K562 (cell line): ENCODE results near the gene TTC22. TPM values are rescaled to one million over a fixed set of nuclear protein-coding genes. Genes with fewer than 3 reads are reported as not detected.

Experiments
- ATAC-seq: fragments of 200-7000 bp; cut with Tn5 transposase; 3 replicates; pipeline ENCODE4 v1.9.1; 2020; ENCODE audit warnings: moderate library complexity
- BruUV-seq: library from RNA; stranded (reverse); fragments of 400-500 nt; replicated peaks from 2 replicates; lab custom pipeline; 2021; lab: Mats Ljungman, UMichigan
- CTCF ChIA-PET: fragments of 300-600 bp; formaldehyde crosslinking; extraction: SDS; loops from one replicate; lab custom pipeline; 2021; ENCODE audit warnings: low intra/inter-chr PET ratio; lab: Yijun Ruan, JAX
- POLR2A ChIA-PET: fragments of 300-600, 350-650 bp; sonication (Branson Sonifier 250); formaldehyde crosslinking; extraction: SDS; loops from one replicate; lab custom pipeline; 2021; ENCODE audit warnings: antibody characterized with exemption, inconsistent platforms; lab: Yijun Ruan, JAX
- DNase-seq, 4 experiments: peaks; one replicate each; pipeline versions ENCODE4 v3.0.0 to v3.0.0-alpha.2; 2011 to 2018; ENCODE audit warnings: low spot score in 3 of 4, mixed read lengths in 3 of 4; ENCODE audit errors: extremely low read depth in 1 of 4
- FAIRE-seq: peaks from 2 replicates; lab custom pipeline; 2011; peaks lifted over from hg19 to GRCh38; lab: Jason Lieb, UNC
- H2AFZ ChIP-seq: 2 replicates; pipeline ENCODE4 v1.6.0; 2011; ENCODE audit warnings: low read depth, low read length, control low read depth, inconsistent platforms
- H3K27ac ChIP-seq: fragments of 200-600 bp; 3 replicates; pipeline ENCODE4 v1.8.0; 2011; ENCODE audit warnings: low read depth, mild to moderate bottlenecking, control low read depth, inconsistent platforms, low read length, moderate library complexity, mixed read lengths; ENCODE audit errors: extremely low read depth
- H3K27me3 ChIP-seq, 2 experiments: fragments of 300-600 bp in 1 of 2; 2 replicates in 1 of 2; 3 replicates in 1 of 2; pipeline versions ENCODE4 v1.6.0 to v1.8.0; 2011; ENCODE audit warnings: inconsistent platforms in 2 of 2, low read length in 2 of 2, mild to moderate bottlenecking in 1 of 2, mixed read lengths in 1 of 2, moderate library complexity in 1 of 2; ENCODE audit not compliant: control insufficient read depth in 2 of 2, insufficient read depth in 2 of 2
- H3K36me3 ChIP-seq: fragments of 300-600 bp; 3 replicates; pipeline ENCODE4 v1.8.0; 2011; ENCODE audit warnings: mild to moderate bottlenecking, low read length, inconsistent platforms; ENCODE audit not compliant: control insufficient read depth, insufficient read depth
- H3K4me1 ChIP-seq, 2 experiments: fragments of 200-600 bp in 1 of 2; replicated peaks in 1 of 2; 2 replicates in 1 of 2; 3 replicates in 1 of 2; pipeline versions ENCODE4 v1.5.1 to v1.8.0; 2011; ENCODE audit warnings: inconsistent platforms in 2 of 2, low read length in 2 of 2, mild to moderate bottlenecking in 1 of 2, mixed read lengths in 1 of 2, moderate library complexity in 1 of 2; ENCODE audit not compliant: control insufficient read depth in 2 of 2, insufficient read depth in 2 of 2
- H3K4me2 ChIP-seq: 2 replicates; pipeline ENCODE4 v1.6.1; 2011; ENCODE audit warnings: low read length, control low read depth, inconsistent platforms, mixed read lengths; ENCODE audit not compliant: insufficient read depth
- H3K4me3 ChIP-seq: fragments of 200-600 bp; sonication (generic), shearing (Covaris generic); 2 replicates; pipeline ENCODE4 v1.5.1; 2016; ENCODE audit warnings: control low read depth, inconsistent platforms
- H3K79me2 ChIP-seq: fragments of 200-600 bp; 3 replicates; pipeline ENCODE4 v1.8.0; 2011; ENCODE audit warnings: low read length, inconsistent platforms; ENCODE audit not compliant: control insufficient read depth, insufficient read depth
- H3K9ac ChIP-seq, 2 experiments: 2 replicates each; pipeline versions ENCODE4 v1.6.0 to v1.6.1; 2011; ENCODE audit warnings: low read depth in 2 of 2, low read length in 2 of 2, control low read depth in 1 of 2, inconsistent platforms in 1 of 2, mild to moderate bottlenecking in 1 of 2, mixed read lengths in 1 of 2; ENCODE audit not compliant: insufficient read depth in 1 of 2
- H3K9me1 ChIP-seq: one replicate; pipeline ENCODE4 v1.6.0; 2011; ENCODE audit warnings: inconsistent platforms, mild to moderate bottlenecking, low read length, moderate library complexity; ENCODE audit not compliant: control insufficient read depth, insufficient read depth
- H3K9me3 ChIP-seq: replicated peaks from 2 replicates; pipeline ENCODE4 v1.5.1; 2011; ENCODE audit warnings: low read depth, low read length, inconsistent platforms; ENCODE audit not compliant: control insufficient read depth, insufficient read depth
- H4K20me1 ChIP-seq: replicated peaks from 2 replicates; pipeline ENCODE4 v1.6.1; 2011; ENCODE audit warnings: low read length, inconsistent platforms, mixed read lengths; ENCODE audit not compliant: control insufficient read depth, insufficient read depth
- ZNF263 ChIP-seq: sonication (generic); formaldehyde crosslinking; IDR thresholded peaks from 2 replicates; pipeline ENCODE4 v1.8.0; 2022; ENCODE audit warnings: mild to moderate bottlenecking, missing genetic modification reagents, borderline replicate concordance
- ZNF408 ChIP-seq: fragments of 250-450 bp; sonication (Bioruptor Pico); IDR thresholded peaks from 2 replicates; pipeline ENCODE4 v1.4.0; 2020; ENCODE audit warnings: low read depth, mild to moderate bottlenecking, moderate library complexity
- WGBS: fragments of 100-300 bp; shearing (Covaris generic); methylation state at CpG from one replicate; pipeline ENCODE4 v1.1.6; 2016; ENCODE audit warnings: low coverage, mixed read lengths; ENCODE audit not compliant: insufficient coverage; ENCODE audit errors: missing lambda C conversion rate; 5-methylcytosine and 5-hydroxymethylcytosine counted together
- in situ Hi-C: fragments of 300-500 bp; cut with MboI; formaldehyde crosslinking; loops from 4 replicates; pipeline ENCODE4 v1.15.0; 2018; ENCODE audit warnings: inconsistent platforms, mixed read lengths
- intact Hi-C: fragments of 100-400 bp; cut with micrococcal nuclease; formaldehyde crosslinking; loops from 2 replicates; pipeline ENCODE4 v1.14.2; 2022
- polyA plus RNA-seq, 8 experiments: library from polyadenylated mRNA; depleted of rRNA in 4 of 8; stranded (reverse) in 5 of 8; unstranded in 3 of 8; fragments of >200 nt; fragmentation: Nextera tagmentation in 2 of 8; fragmentation: Illumina TruSeq in 1 of 8; extraction: Ambion mirVana in 2 of 8; extraction: Trizol in 1 of 8; gene quantifications; 2 replicates each; pipeline versions ENCODE4 v1.2.1 to v1.2.3, GENCODE V29; 2011 to 2014; ENCODE audit warnings: inconsistent platforms in 1 of 8, missing spikeins in 1 of 8
- total RNA-seq, 7 experiments: library from RNA; depleted of rRNA in 6 of 7; stranded (reverse); fragments of >200 nt in 6 of 7; fragmentation: Illumina TruSeq in 2 of 7; extraction: Trizol in 2 of 7; gene quantifications; 2 replicates each; pipeline versions ENCODE4 v1.2.1 to v1.2.3, GENCODE V29; 2011 to 2021; ENCODE audit warnings: low replicate concordance in 1 of 7
- TF ChIP-seq, protein P1 (sequence below), 2 experiments: fragments of 450-650 bp; conservative IDR thresholded peaks; 2 replicates each; pipeline ENCODE4 v1.6.1; 2017; ENCODE audit warnings: mild to moderate bottlenecking in 2 of 2, moderate library complexity in 2 of 2

Gene TTC22
- total and polyA plus RNA-seq, 9 of the 15 experiments (the other 6 are each of a cell fraction or from before 2014, with no cell fraction given): 0.07 TPM; not detected in 8

- POLR2A ChIA-PET: interaction anchor here (0.6 to 1.9 kb wide), 4 partner anchors 11 to 227 kb away, joined by 3 to 9 read pairs (median 4); no protein-coding TSS in a partner anchor
- CTCF ChIA-PET: no interaction called here
- no TSS peak for BruUV-seq
Observed at GRCh38 chr1:54777431-54777830, 23.7 kb downstream of the TTC22 start.

GRCh38 chr1:54777011-54777410 is 24.1 kb downstream of the TTC22 start:
- TF ChIP-seq, protein P1, sequence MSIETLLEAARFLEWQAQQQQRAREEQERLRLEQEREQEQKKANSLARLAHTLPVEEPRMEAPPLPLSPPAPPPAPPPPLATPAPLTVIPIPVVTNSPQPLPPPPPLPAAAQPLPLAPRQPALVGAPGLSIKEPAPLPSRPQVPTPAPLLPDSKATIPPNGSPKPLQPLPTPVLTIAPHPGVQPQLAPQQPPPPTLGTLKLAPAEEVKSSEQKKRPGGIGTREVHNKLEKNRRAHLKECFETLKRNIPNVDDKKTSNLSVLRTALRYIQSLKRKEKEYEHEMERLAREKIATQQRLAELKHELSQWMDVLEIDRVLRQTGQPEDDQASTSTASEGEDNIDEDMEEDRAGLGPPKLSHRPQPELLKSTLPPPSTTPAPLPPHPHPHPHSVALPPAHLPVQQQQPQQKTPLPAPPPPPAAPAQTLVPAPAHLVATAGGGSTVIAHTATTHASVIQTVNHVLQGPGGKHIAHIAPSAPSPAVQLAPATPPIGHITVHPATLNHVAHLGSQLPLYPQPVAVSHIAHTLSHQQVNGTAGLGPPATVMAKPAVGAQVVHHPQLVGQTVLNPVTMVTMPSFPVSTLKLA (conservative IDR thresholded peaks at IDR 0.05): no peak
- peak; percentile 55; the same call in 1 of the 2 replicates for TF ChIP-seq ZNF263 (CRISPR knock-in tag)
- in situ Hi-C loops (no loop called here), intact Hi-C loops (no loop called here)
- H3K4me1 ChIP-seq: peaks cover 5 to 9% of the 10 kb centered on the region in 2 experiments; a peak in 4 of 5 replicates
- no peak overlapping the region for H3K27ac ChIP-seq
- H3K79me2 ChIP-seq: no peaks in the 10 kb centered on the region
- WGBS: 2% methylated on average over 4 of the region's 4 CpGs
- no peak overlapping the region for H3K4me3 ChIP-seq
- FAIRE-seq (no peak), ATAC-seq (no peak), DNase-seq (no peak)
- BruUV-seq: no TSS peak
- H2AFZ ChIP-seq: no peak overlapping the region; the same call in 1 of the 2 replicates
- ChIA-PET POLR2A (interaction anchor here (1.1 to 1.9 kb wide), 3 partner anchors 11 to 92 kb away, joined by 4 to 9 read pairs (median 5); no protein-coding TSS in a partner anchor), CTCF (no interaction called here)
- no peaks in the 10 kb centered on the region for H4K20me1 ChIP-seq
- H3K9me1 ChIP-seq: no peaks in the 10 kb centered on the region
- H3K27me3 ChIP-seq: peaks cover 17% of the 10 kb centered on the region in 2 experiments; a peak in 4 of 5 replicates
- H3K4me2 ChIP-seq: no peak overlapping the region
- H3K9ac ChIP-seq: no peak overlapping the region
- H3K36me3 ChIP-seq: no peaks in the 10 kb centered on the region
- H3K9me3 ChIP-seq: no peaks in the 10 kb centered on the region; the same call in 1 of the 2 replicates

More at GRCh38 chr1:54777431-54777830, 23.7 kb downstream of the TTC22 start:
- intact Hi-C loops (no loop called here), in situ Hi-C loops (no loop called here)
- Histone ChIP-seq H3K4me1 (peaks cover 5 to 9% of the 10 kb centered on the region in 2 experiments; a peak in 4 of 5 replicates), H3K4me2 (no peak overlapping the region), H3K79me2 (no peaks in the 10 kb centered on the region), H3K9me3 (no peaks in the 10 kb centered on the region; the same call in 1 of the 2 replicates), H3K4me3 (no peak overlapping the region), H3K9ac (no peak overlapping the region), H2AFZ (no peak overlapping the region; the same call in 1 of the 2 replicates), H3K27me3 (peaks cover 21% of the 10 kb centered on the region in 2 experiments; a peak in 4 of 5 replicates), H3K27ac (no peak overlapping the region), H4K20me1 (no peaks in the 10 kb centered on the region), H3K9me1 (no peaks in the 10 kb centered on the region), H3K36me3 (no peaks in the 10 kb centered on the region)
- WGBS: 3% methylated on average over 4 of the region's 4 CpGs
- ATAC-seq (no peak), FAIRE-seq (no peak), DNase-seq (no peak)
- no peak for TF ChIP-seq ZNF408 (CRISPR knock-in tag)
